PC-9 (cell line): ENCODE data around the gene LSR.

Experiments
- CTCF ChIP-seq: fragments of 200-600 bp; sonication (generic); conservative IDR thresholded peaks from 2 replicates; pipeline ENCODE4 v1.6.1; 2017; ENCODE audit warnings: mixed run types, antibody characterized with exemption, mild to moderate bottlenecking, moderate library complexity
- EZH2 ChIP-seq: fragments of 200-600 bp; sonication (generic); IDR thresholded peaks from 2 replicates; pipeline ENCODE4 v1.8.0; 2017; ENCODE audit warnings: antibody characterized with exemption, low read depth

GRCh38 chr19:35304036-35304435 lies 55.2 kb downstream of the LSR start:
- TF ChIP-seq CTCF: no peak
- TF ChIP-seq EZH2: no peak
